Mesendoderm (in vitro differentiated cells): ENCODE results near the gene LRRC26.

Experiments used
- DNase-seq: peaks from one replicate; pipeline ENCODE4 v3.0.0; 2013
- H2AK5ac ChIP-seq: 2 replicates; pipeline ENCODE4 v1.6.1; 2013; ENCODE audit warnings: low read length, inconsistent platforms
- H2BK120ac ChIP-seq: 2 replicates; pipeline ENCODE4 v1.6.1; 2013; ENCODE audit warnings: low read depth, mild to moderate bottlenecking, low read length, moderate library complexity, mixed read lengths
- H2BK15ac ChIP-seq: replicated peaks from 2 replicates; pipeline ENCODE4 v1.6.1; 2013; ENCODE audit warnings: low read depth, mild to moderate bottlenecking, moderate library complexity
- H2BK5ac ChIP-seq: 2 replicates; pipeline ENCODE4 v1.6.1; 2013; ENCODE audit warnings: low read length, inconsistent platforms
- H3K18ac ChIP-seq: 2 replicates; pipeline ENCODE4 v1.6.1; 2013; ENCODE audit warnings: mild to moderate bottlenecking, low read length, mixed read lengths
- H3K23ac ChIP-seq: one replicate; pipeline ENCODE4 v1.6.1; 2013; ENCODE audit warnings: low read length
- H3K27ac ChIP-seq: 2 replicates; pipeline ENCODE4 v1.5.1; 2013; ENCODE audit warnings: low read depth, mild to moderate bottlenecking, inconsistent platforms, low read length, moderate library complexity
- H3K27me3 ChIP-seq: 2 replicates; pipeline ENCODE4 v1.6.1; 2013; ENCODE audit warnings: low read length, control low read depth, mild to moderate bottlenecking, inconsistent platforms; ENCODE audit not compliant: insufficient read depth, poor library complexity
- H3K36me3 ChIP-seq: 2 replicates; pipeline ENCODE4 v1.6.1; 2013; ENCODE audit warnings: low read length, inconsistent platforms; ENCODE audit not compliant: control insufficient read depth, insufficient read depth
- H3K4ac ChIP-seq: one replicate; pipeline ENCODE4 v1.6.1; 2013; ENCODE audit warnings: low read depth, mild to moderate bottlenecking, low read length, moderate library complexity
- H3K4me1 ChIP-seq: 2 replicates; pipeline ENCODE4 v1.6.1; 2013; ENCODE audit warnings: low read depth, low read length, inconsistent platforms; ENCODE audit not compliant: control insufficient read depth
- H3K4me2 ChIP-seq: 2 replicates; pipeline ENCODE4 v1.6.1; 2013; ENCODE audit warnings: low read length
- H3K4me3 ChIP-seq: 2 replicates; pipeline ENCODE4 v1.5.1; 2013; ENCODE audit warnings: mild to moderate bottlenecking, low read length
- H3K56ac ChIP-seq: one replicate; pipeline ENCODE4 v1.6.1; 2013; ENCODE audit warnings: low read length
- H3K79me1 ChIP-seq: 2 replicates; pipeline ENCODE4 v1.6.1; 2013; ENCODE audit warnings: low read length, inconsistent platforms
- H3K79me2 ChIP-seq: 2 replicates; pipeline ENCODE4 v1.6.1; 2013; ENCODE audit warnings: mild to moderate bottlenecking, low read length; ENCODE audit not compliant: control insufficient read depth, insufficient read depth
- H3K9ac ChIP-seq: 2 replicates; pipeline ENCODE4 v1.6.1; 2013; ENCODE audit warnings: low read length, inconsistent platforms
- H4K5ac ChIP-seq: one replicate; pipeline ENCODE4 v1.6.1; 2013; ENCODE audit warnings: low read length
- H4K8ac ChIP-seq: one replicate; pipeline ENCODE4 v1.6.1; 2013; ENCODE audit warnings: low read depth, mild to moderate bottlenecking, control low read depth, low read length, moderate library complexity
- WGBS: extraction: QIAGEN DNeasy Blood & Tissue Kit; methylation state at CpG from one replicate; pipeline ENCODE4 v1.1.7; 2013; ENCODE audit warnings: low lambda C conversion rate, missing lambda C conversion rate; ENCODE audit not compliant: insufficient coverage; ENCODE audit errors: extremely low coverage; 5-methylcytosine and 5-hydroxymethylcytosine counted together

Gene LRRC26

GRCh38 chr9:137191245-137191644 lies 21.4 kb upstream of the LRRC26 start:
- no peak overlapping the region for H3K4ac ChIP-seq
- H3K27ac ChIP-seq, result no peak overlapping the region
- H3K27me3 ChIP-seq, result no peaks in the 10 kb centered on the region
- no peak overlapping the region for H3K4me3 ChIP-seq
- H4K8ac ChIP-seq, result no peak overlapping the region
- H3K4me1 ChIP-seq, result peaks cover 3% of the 10 kb centered on the region
- peaks cover 19% of the 10 kb centered on the region for H3K79me1 ChIP-seq
- H3K36me3 ChIP-seq, result no peaks in the 10 kb centered on the region
- peaks cover 16% of the 10 kb centered on the region for H3K79me2 ChIP-seq
- H2BK15ac ChIP-seq, result no peak overlapping the region
- no peak overlapping the region for H3K23ac ChIP-seq
- H4K5ac ChIP-seq, result no peak overlapping the region
- H3K9ac ChIP-seq, result no peak overlapping the region
- WGBS, result no CpG with 5 or more reads among the region's 3 CpGs
- no peak overlapping the region for H2AK5ac ChIP-seq
- no peak overlapping the region for H3K56ac ChIP-seq
- no peak overlapping the region for H2BK120ac ChIP-seq
- H3K4me2 ChIP-seq, result no peak overlapping the region
- H2BK5ac ChIP-seq, result no peak overlapping the region
- DNase-seq, result no peak
- no peak overlapping the region for H3K18ac ChIP-seq

GRCh38 chr9:137190315-137190856 lies 20.5 kb upstream of the LRRC26 start:
- no CpG with 5 or more reads among the region's 9 CpGs for WGBS
- Histone ChIP-seq H3K4ac (no peak overlapping the region), H3K18ac (no peak overlapping the region), H3K36me3 (no peaks in the 10 kb centered on the region), H3K27me3 (no peaks in the 10 kb centered on the region), H3K9ac (no peak overlapping the region), H2BK15ac (no peak overlapping the region), H3K23ac (no peak overlapping the region), H2AK5ac (no peak overlapping the region), H4K8ac (no peak overlapping the region), H3K56ac (no peak overlapping the region), H2BK120ac (no peak overlapping the region), H3K4me2 (no peak overlapping the region), H3K27ac (no peak overlapping the region), H3K79me2 (peaks cover 16% of the 10 kb centered on the region), H3K79me1 (peaks cover 19% of the 10 kb centered on the region), H3K4me1 (peaks cover 3% of the 10 kb centered on the region), H3K4me3 (no peak overlapping the region), H4K5ac (no peak overlapping the region), H2BK5ac (no peak overlapping the region)
- DNase-seq, result no peak

- Histone ChIP-seq H3K56ac (peak overlapping the region; percentile 98), H2AK5ac (no peak overlapping the region), H2BK15ac (no peak overlapping the region), H3K36me3 (no peaks in the 10 kb centered on the region), H4K8ac (no peak overlapping the region), H3K9ac (peak overlapping the region; percentile 84), H2BK5ac (no peak overlapping the region), H4K5ac (no peak overlapping the region), H3K4me1 (peaks cover 3% of the 10 kb centered on the region), H3K27ac (peak overlapping the region; percentile 74), H3K79me1 (peaks cover 19% of the 10 kb centered on the region), H2BK120ac (no peak overlapping the region), H3K23ac (peak overlapping the region; percentile 66), H3K18ac (no peak overlapping the region), H3K27me3 (no peaks in the 10 kb centered on the region), H3K4ac (no peak overlapping the region), H3K4me3 (peak overlapping the region; percentile 69), H3K79me2 (peaks cover 16% of the 10 kb centered on the region), H3K4me2 (peak overlapping the region; percentile 75)
- DNase-seq, result no peak
- WGBS, result no CpG with 5 or more reads among the region's 23 CpGs
These were observed 19.7 kb upstream of the LRRC26 start for GRCh38 chr9:137189297-137190295.

- Histone ChIP-seq H2BK15ac (no peak within 1 kb of the TSS), H3K23ac (peak within 1 kb of the TSS; percentile 66), H4K8ac (no peak within 1 kb of the TSS), H3K9ac (peak within 1 kb of the TSS; percentile 84), H3K56ac (peak within 1 kb of the TSS; percentile 98), H3K27me3 (no peaks in the 10 kb centered on the region), H2AK5ac (no peak within 1 kb of the TSS), H3K79me1 (peaks cover 19% of the 10 kb centered on the region), H4K5ac (no peak within 1 kb of the TSS), H3K4me3 (peak within 1 kb of the TSS; percentile 78), H2BK5ac (peak within 1 kb of the TSS; percentile 59), H3K4me1 (peaks cover 3% of the 10 kb centered on the region), H3K79me2 (peaks cover 16% of the 10 kb centered on the region), H3K4ac (no peak within 1 kb of the TSS), H3K18ac (peak within 1 kb of the TSS; percentile 25), H3K27ac (peak within 1 kb of the TSS; percentile 74), H2BK120ac (no peak within 1 kb of the TSS), H3K4me2 (peak within 1 kb of the TSS; percentile 75), H3K36me3 (no peaks in the 10 kb centered on the region)
- WGBS, result no CpG with 5 or more reads among the region's 98 CpGs
- peak; percentile 94 for DNase-seq
These were observed 18.8 kb upstream of the LRRC26 start, which contains the start of the genes ANAPC2 and SSNA1 for GRCh38 chr9:137188490-137189296. ANAPC2 (minus strand) TSS chr9:137188560; CDS start chr9:137188532, 28 bp downstream. SSNA1 (plus strand) TSS chr9:137188676; CDS start chr9:137188727, 51 bp downstream.

DNA sequence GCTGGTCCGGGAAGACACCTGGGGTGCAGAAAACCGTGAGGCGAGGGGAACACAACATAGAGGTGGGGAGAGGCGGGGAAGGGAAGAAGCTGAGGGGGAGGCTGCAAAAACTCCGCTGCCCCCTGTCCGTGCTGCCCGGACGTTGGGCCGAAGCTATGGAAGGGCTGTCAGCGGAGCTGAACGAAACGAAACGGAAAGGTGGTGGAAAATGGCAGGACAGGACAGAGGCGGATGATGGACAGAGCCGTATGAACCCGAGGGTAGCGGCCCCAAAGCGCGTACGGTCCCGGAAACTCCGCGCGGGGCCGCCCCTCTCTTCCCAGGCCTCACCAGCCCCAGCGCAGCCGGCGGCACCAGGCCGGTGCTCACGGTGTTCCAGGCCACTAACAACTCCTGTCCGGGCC lies 18.2 kb upstream of the LRRC26 start:
- Histone ChIP-seq H3K79me2 (peaks cover 16% of the 10 kb centered on the region), H3K9ac (peak overlapping the region; percentile 81), H3K4ac (no peak overlapping the region), H2BK5ac (no peak overlapping the region), H3K79me1 (peaks cover 19% of the 10 kb centered on the region), H4K5ac (no peak overlapping the region), H3K18ac (no peak overlapping the region), H3K4me2 (peak overlapping the region; percentile 68), H3K27me3 (no peaks in the 10 kb centered on the region), H2BK15ac (no peak overlapping the region), H2AK5ac (no peak overlapping the region), H3K23ac (no peak overlapping the region), H3K56ac (peak overlapping the region; percentile 90), H3K27ac (no peak overlapping the region), H3K36me3 (no peaks in the 10 kb centered on the region), H4K8ac (no peak overlapping the region), H3K4me3 (peak overlapping the region; percentile 78), H3K4me1 (peaks cover 3% of the 10 kb centered on the region), H2BK120ac (no peak overlapping the region)
- WGBS, result no CpG with 5 or more reads among the region's 31 CpGs
- DNase-seq, result no peak
